ENCODE data around the gene POLR3H. TPM values are rescaled to one million over a fixed set of nuclear protein-coding genes. Genes with fewer than 3 reads are reported as not detected.
"Not testable (repeated sequence)": the region's sequence is repeated elsewhere in the genome, so short reads cannot be mapped to it uniquely, and the experiment has no call there.

Gene POLR3H
- total RNA-seq, 2 donors from 2014 or later, result 11.4 to 12.0 TPM

DNA sequence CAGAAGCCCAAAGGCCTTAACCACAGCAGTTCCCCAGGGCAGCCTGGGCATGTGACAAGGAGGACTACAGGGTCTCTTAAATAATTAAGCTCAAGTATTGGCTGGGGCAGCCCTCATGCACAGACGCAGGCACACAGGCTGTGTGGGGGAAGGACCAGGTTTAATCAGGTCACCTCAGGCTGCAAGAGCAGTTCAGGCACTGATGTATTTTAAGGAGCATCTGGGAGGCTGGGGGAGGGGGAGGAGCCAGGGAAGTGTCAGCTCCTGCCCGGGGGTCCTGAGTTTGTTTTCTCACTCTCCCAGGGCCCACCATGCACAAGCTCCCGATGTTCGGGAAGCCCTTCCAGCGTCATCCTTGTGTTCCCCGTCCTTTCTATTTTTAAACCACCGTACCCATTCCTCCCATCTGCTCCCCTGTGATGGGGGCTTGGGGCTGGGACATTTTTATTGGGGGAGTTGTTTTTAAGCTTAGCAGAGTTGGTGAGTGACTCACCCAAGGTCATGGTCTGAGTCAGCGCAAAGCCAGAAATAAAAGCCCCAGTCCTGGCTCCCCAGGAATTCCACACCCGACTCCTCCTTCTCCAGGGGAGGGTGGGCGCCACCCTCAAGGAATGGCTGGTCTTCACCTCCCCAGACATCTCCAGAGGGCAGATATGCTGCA, 18.9 kb upstream of the POLR3H start:
- peaks cover 0 to 55% of the 10 kb centered on the region in 2 donors for H3K4me1 ChIP-seq

DNA sequence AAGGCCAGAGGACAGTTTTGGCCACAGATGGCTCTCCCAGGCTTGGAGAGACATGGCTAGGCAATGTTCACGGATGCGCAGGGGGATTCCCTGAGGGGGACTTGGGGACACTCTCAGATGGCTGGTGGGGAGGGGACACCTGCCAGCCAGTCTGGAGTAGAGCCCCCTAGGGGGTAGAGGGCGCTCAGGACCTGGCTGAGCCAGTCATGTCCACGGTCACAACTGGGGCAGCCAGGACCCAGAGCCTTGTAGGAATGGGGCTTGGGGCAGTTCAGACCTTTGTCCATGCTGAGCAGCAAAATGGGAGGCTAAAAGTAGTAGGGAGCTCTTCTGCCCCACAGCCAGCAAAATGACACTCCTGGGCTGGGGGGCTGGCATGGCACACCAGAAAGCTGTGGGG, 18.2 kb upstream of the POLR3H start:
- H3K4me3 ChIP-seq, result peak overlapping the region; percentile 54 to 61
- H3K27ac ChIP-seq, result peak overlapping the region; percentile 92 to 95
- H3K36me3 ChIP-seq, result peaks cover 7% of the 10 kb centered on the region
- no peaks in the 10 kb centered on the region for H3K27me3 ChIP-seq
- peaks cover 0 to 60% of the 10 kb centered on the region in 2 donors for H3K4me1 ChIP-seq
- no peaks in the 10 kb centered on the region for H3K9me3 ChIP-seq
- DNase-seq (ENCODE audit: low spot score), result no peak
- TF ChIP-seq, protein P1, sequence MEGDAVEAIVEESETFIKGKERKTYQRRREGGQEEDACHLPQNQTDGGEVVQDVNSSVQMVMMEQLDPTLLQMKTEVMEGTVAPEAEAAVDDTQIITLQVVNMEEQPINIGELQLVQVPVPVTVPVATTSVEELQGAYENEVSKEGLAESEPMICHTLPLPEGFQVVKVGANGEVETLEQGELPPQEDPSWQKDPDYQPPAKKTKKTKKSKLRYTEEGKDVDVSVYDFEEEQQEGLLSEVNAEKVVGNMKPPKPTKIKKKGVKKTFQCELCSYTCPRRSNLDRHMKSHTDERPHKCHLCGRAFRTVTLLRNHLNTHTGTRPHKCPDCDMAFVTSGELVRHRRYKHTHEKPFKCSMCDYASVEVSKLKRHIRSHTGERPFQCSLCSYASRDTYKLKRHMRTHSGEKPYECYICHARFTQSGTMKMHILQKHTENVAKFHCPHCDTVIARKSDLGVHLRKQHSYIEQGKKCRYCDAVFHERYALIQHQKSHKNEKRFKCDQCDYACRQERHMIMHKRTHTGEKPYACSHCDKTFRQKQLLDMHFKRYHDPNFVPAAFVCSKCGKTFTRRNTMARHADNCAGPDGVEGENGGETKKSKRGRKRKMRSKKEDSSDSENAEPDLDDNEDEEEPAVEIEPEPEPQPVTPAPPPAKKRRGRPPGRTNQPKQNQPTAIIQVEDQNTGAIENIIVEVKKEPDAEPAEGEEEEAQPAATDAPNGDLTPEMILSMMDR (IDR thresholded peaks at IDR 0.05), result no peak

More for the DNA sequence above, 18.9 kb upstream of the POLR3H start:
- Histone ChIP-seq H3K4me3 (peak overlapping the region; percentile 54 to 61), H3K27ac (peak overlapping the region; percentile 92 to 95), H3K36me3 (peaks cover 7% of the 10 kb centered on the region), H3K27me3 (no peaks in the 10 kb centered on the region), H3K9me3 (no peaks in the 10 kb centered on the region)
- TF ChIP-seq, protein P1 (IDR thresholded peaks at IDR 0.05), result no peak
- DNase-seq (ENCODE audit: low spot score), result no peak

DNA sequence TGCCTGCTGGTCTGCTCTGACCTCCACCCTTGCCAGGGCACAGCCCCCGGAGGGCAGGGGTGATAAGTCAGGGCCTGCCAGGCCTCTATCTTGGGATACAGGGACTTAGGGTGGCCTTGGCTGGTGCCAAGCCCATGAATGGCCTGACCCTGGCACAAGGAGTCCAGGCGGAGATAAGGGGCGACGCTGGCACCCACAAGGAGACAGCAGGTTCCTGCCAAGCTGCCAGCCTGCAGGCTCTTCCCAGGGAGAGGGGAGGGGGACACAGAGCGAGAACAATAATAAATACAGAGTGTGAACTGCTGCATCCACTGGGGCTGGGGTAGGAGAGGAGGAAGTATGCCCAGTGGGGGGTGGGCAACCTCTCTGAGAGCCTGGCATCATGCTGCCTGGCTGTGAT, 17.5 kb upstream of the POLR3H start:
- no peak for DNase-seq (ENCODE audit: low spot score)
- H3K27ac ChIP-seq, result peak overlapping the region; percentile 92 to 95
- H3K36me3 ChIP-seq, result peaks cover 7% of the 10 kb centered on the region
- no peaks in the 10 kb centered on the region for H3K27me3 ChIP-seq
- peak overlapping the region; percentile 54 to 61 for H3K4me3 ChIP-seq
- no peaks in the 10 kb centered on the region for H3K9me3 ChIP-seq
- TF ChIP-seq, protein P1 (IDR thresholded peaks at IDR 0.05), result no peak
- H3K4me1 ChIP-seq, result peaks cover 0 to 60% of the 10 kb centered on the region in 2 donors

- H3K4me3 ChIP-seq, result peak overlapping the region; percentile 54 to 61
- no peaks in the 10 kb centered on the region for H3K9me3 ChIP-seq
- H3K4me1 ChIP-seq, result peaks cover 0 to 61% of the 10 kb centered on the region in 2 donors
- H3K27me3 ChIP-seq, result no peaks in the 10 kb centered on the region
- H3K27ac ChIP-seq, result peak overlapping the region; percentile 92 to 95
- no peak for DNase-seq (ENCODE audit: low spot score)
- TF ChIP-seq, protein P1 (IDR thresholded peaks at IDR 0.05), result no peak
- peaks cover 7% of the 10 kb centered on the region for H3K36me3 ChIP-seq
Measured at GRCh38 chr22:41561335-41561734, 17.1 kb upstream of the POLR3H start.

GRCh38 chr22:41560095-41560471, 15.8 kb upstream of the POLR3H start:
- H3K4me3 ChIP-seq, result peak overlapping the region; percentile 54 to 61
- peaks cover 0 to 62% of the 10 kb centered on the region in 2 donors for H3K4me1 ChIP-seq
- H3K27me3 ChIP-seq, result no peaks in the 10 kb centered on the region
- no peaks in the 10 kb centered on the region for H3K9me3 ChIP-seq
- DNase-seq (ENCODE audit: low spot score), result no peak
- peaks cover 7% of the 10 kb centered on the region for H3K36me3 ChIP-seq
- peak overlapping the region; percentile 92 to 95 for H3K27ac ChIP-seq
- TF ChIP-seq, protein P1 (IDR thresholded peaks at IDR 0.05), result no peak

DNA sequence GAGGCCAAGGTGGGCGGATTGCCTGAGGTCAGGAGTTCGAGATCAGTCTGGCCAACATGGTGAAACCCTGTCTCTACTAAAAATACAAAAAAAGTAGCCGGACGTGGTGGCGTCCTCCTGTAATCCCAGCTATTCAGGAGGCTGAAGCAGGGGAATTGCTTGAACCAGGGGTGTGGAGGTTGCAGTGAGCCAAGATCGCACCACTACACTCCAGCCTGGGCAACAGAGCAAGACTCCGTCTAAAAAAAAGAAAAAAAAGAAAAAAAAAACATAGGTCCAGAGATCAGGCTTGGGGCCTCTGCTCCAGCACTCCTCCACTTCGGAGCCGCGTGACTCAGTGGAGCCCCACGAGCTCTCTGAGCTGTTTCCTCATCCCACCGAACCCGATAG, 14.0 kb upstream of the POLR3H start:
- H3K9me3 ChIP-seq; H3K36me3 ChIP-seq; H3K4me3 ChIP-seq; H3K27me3 ChIP-seq; DNase-seq (ENCODE audit: low spot score): not testable (repeated sequence)
- H3K4me1 ChIP-seq, result peaks cover 0 to 52% of the 10 kb centered on the region in 2 donors
- peak overlapping the region; percentile 80 to 81 for H3K27ac ChIP-seq
